OCI-LY1 (cell line): Measurements from ENCODE around the gene MXI1.

ENCODE experiments used
- H2AFZ ChIP-seq: fragments of 200-600 bp; sonication (generic), shearing (Covaris generic); 2 replicates; pipeline ENCODE4 v1.6.0; 2014; ENCODE audit warnings: antibody characterized with exemption, mild to moderate bottlenecking, low read length
- H3F3A ChIP-seq: fragments of 200-600 bp; sonication (generic), shearing (Covaris generic); 2 replicates; pipeline ENCODE4 v1.6.0; 2014; ENCODE audit warnings: mild to moderate bottlenecking, antibody characterized with exemption, low read length, moderate library complexity; ENCODE audit not compliant: insufficient read depth
- H3K27ac ChIP-seq: fragments of 200-600 bp; sonication (generic); 2 replicates; pipeline ENCODE4 v1.5.1; 2014; ENCODE audit warnings: low read length, mixed run types, mild to moderate bottlenecking, low read depth; ENCODE audit not compliant: poor library complexity, severe bottlenecking
- H3K27me3 ChIP-seq: fragments of 200-600 bp; sonication (generic); 2 replicates; pipeline ENCODE4 v1.6.0; 2014; ENCODE audit warnings: antibody characterized with exemption, mild to moderate bottlenecking, low read length, moderate library complexity; ENCODE audit not compliant: insufficient read depth
- H3K36me3 ChIP-seq: fragments of 200-600 bp; sonication (generic); 2 replicates; pipeline ENCODE4 v1.6.1; 2014; ENCODE audit warnings: mild to moderate bottlenecking, antibody characterized with exemption, low read length, moderate library complexity, mixed read lengths; ENCODE audit not compliant: insufficient read depth
- H3K4me1 ChIP-seq: fragments of 200-600 bp; sonication (generic); 2 replicates; pipeline ENCODE4 v1.5.1; 2014; ENCODE audit warnings: mild to moderate bottlenecking, low read length, moderate library complexity; ENCODE audit not compliant: insufficient read depth, severe bottlenecking
- H3K4me2 ChIP-seq: fragments of 200-600 bp; sonication (generic), shearing (Covaris generic); 2 replicates; pipeline ENCODE4 v1.6.1; 2014; ENCODE audit warnings: low read length
- H3K4me3 ChIP-seq: fragments of 200-600 bp; sonication (generic); 2 replicates; pipeline ENCODE4 v1.5.1; 2014; ENCODE audit warnings: low read length, low read depth, mild to moderate bottlenecking, mixed read lengths; ENCODE audit not compliant: poor library complexity, severe bottlenecking
- H3K79me2 ChIP-seq: fragments of 200-600 bp; shearing (Covaris generic); 2 replicates; pipeline ENCODE4 v1.6.1; 2016; ENCODE audit warnings: mixed run types, low read length, mixed read lengths; ENCODE audit not compliant: insufficient read depth
- H3K9ac ChIP-seq: fragments of 200-600 bp; sonication (generic), shearing (Covaris generic); 2 replicates; pipeline ENCODE4 v1.6.1; 2014; ENCODE audit warnings: mild to moderate bottlenecking, low read length, mixed read lengths
- H3K9me2 ChIP-seq: fragments of 200-600 bp; sonication (generic), shearing (Covaris generic); 2 replicates; pipeline ENCODE4 v1.6.1; 2014; ENCODE audit warnings: low read depth, mild to moderate bottlenecking, low read length, mixed read lengths
- H3K9me3 ChIP-seq: fragments of 200-600 bp; shearing (Covaris generic); 2 replicates; pipeline ENCODE4 v1.6.1; 2014; ENCODE audit warnings: low read length, mixed read lengths
- H4K20me1 ChIP-seq: fragments of 200-600 bp; sonication (generic), shearing (Covaris generic); 2 replicates; pipeline ENCODE4 v1.6.0; 2016; ENCODE audit warnings: mild to moderate bottlenecking, low read length; ENCODE audit not compliant: insufficient read depth
- CTCF ChIP-seq: fragments of 200-600 bp; sonication (generic), shearing (Covaris generic); IDR thresholded peaks from 2 replicates; pipeline ENCODE4 v1.5.1; 2017; ENCODE audit warnings: mild to moderate bottlenecking, antibody characterized with exemption, low read length, moderate library complexity, mixed read lengths
- EZH2 ChIP-seq: fragments of 200-600 bp; sonication (generic), shearing (Covaris generic); IDR thresholded peaks from 2 replicates; pipeline ENCODE4 v1.8.0; 2017; ENCODE audit warnings: borderline replicate concordance, mixed run types, mild to moderate bottlenecking, antibody characterized with exemption, low read length, moderate library complexity, mixed read lengths

MXI1 gene

GRCh38 chr10:110217662-110218008 lies 10.2 kb downstream of the MXI1 start:
- H3K4me1 ChIP-seq, result peaks cover 77% of the 10 kb centered on the region
- H3K27me3 ChIP-seq, result no peaks in the 10 kb centered on the region
- H3K9me3 ChIP-seq, result no peaks in the 10 kb centered on the region
- H3K9ac ChIP-seq, result no peak overlapping the region
- TF ChIP-seq CTCF, result no peak
- TF ChIP-seq EZH2, result no peak
- H3K36me3 ChIP-seq, result no peaks in the 10 kb centered on the region
- H3K27ac ChIP-seq, result no peak overlapping the region
- H3K79me2 ChIP-seq, result no peaks in the 10 kb centered on the region; the same call in 1 of the 2 replicates
- H3K4me2 ChIP-seq, result no peak overlapping the region
- no peaks in the 10 kb centered on the region for H4K20me1 ChIP-seq
- H3K9me2 ChIP-seq, result no peaks in the 10 kb centered on the region
- no peak overlapping the region for H2AFZ ChIP-seq
- no peaks in the 10 kb centered on the region for H3F3A ChIP-seq
- H3K4me3 ChIP-seq, result no peak overlapping the region

GRCh38 chr10:110218632-110219031 lies 11.2 kb downstream of the MXI1 start:
- H3K9me3 ChIP-seq, result no peaks in the 10 kb centered on the region
- no peaks in the 10 kb centered on the region for H3F3A ChIP-seq
- no peaks in the 10 kb centered on the region for H3K36me3 ChIP-seq
- H3K9me2 ChIP-seq, result no peaks in the 10 kb centered on the region
- no peaks in the 10 kb centered on the region; the same call in 1 of the 2 replicates for H3K79me2 ChIP-seq
- no peak overlapping the region for H3K4me3 ChIP-seq
- H2AFZ ChIP-seq, result no peak overlapping the region
- no peaks in the 10 kb centered on the region for H4K20me1 ChIP-seq
- H3K27me3 ChIP-seq, result no peaks in the 10 kb centered on the region
- peak overlapping the region; percentile 5 for H3K27ac ChIP-seq
- H3K4me2 ChIP-seq, result no peak overlapping the region
- peaks cover 71% of the 10 kb centered on the region for H3K4me1 ChIP-seq
- TF ChIP-seq EZH2 (no peak), CTCF (no peak)
- H3K9ac ChIP-seq, result no peak overlapping the region

- H3K27ac ChIP-seq, result no peak overlapping the region
- H3K4me1 ChIP-seq, result peaks cover 61% of the 10 kb centered on the region
- H4K20me1 ChIP-seq, result no peaks in the 10 kb centered on the region
- H3K79me2 ChIP-seq, result no peaks in the 10 kb centered on the region; the same call in 1 of the 2 replicates
- no peak overlapping the region for H3K4me3 ChIP-seq
- H3K9me2 ChIP-seq, result no peaks in the 10 kb centered on the region
- no peak overlapping the region for H3K9ac ChIP-seq
- no peaks in the 10 kb centered on the region for H3K9me3 ChIP-seq
- no peaks in the 10 kb centered on the region for H3K27me3 ChIP-seq
- no peaks in the 10 kb centered on the region for H3K36me3 ChIP-seq
- H3F3A ChIP-seq, result no peaks in the 10 kb centered on the region
- TF ChIP-seq CTCF (0 out of 2 replicates have a peak, but pooled peaks have one; percentile 10), EZH2 (no peak)
- H3K4me2 ChIP-seq, result no peak overlapping the region
- H2AFZ ChIP-seq, result no peak overlapping the region
These were observed 12.5 kb downstream of the MXI1 start for GRCh38 chr10:110219884-110220283.
